SW 1271 (cell line): ENCODE measurements around the gene PCYT2.

Experiments used
- DNase-seq, 2 experiments: peaks; one replicate each; lab custom pipeline; 2025; lab: John Stamatoyannopoulos, UW

The PCYT2 gene

GRCh38 chr17:81858967-81859905, 52.0 kb downstream of the PCYT2 start:
- DNase-seq = no peak

- DNase-seq = no peak
These were observed 52.8 kb downstream of the PCYT2 start for GRCh38 chr17:81858170-81858966.

- no peak for DNase-seq
These were observed 56.0 kb downstream of the PCYT2 start for GRCh38 chr17:81854974-81855774.

GRCh38 chr17:81852237-81852636, 59.0 kb downstream of the PCYT2 start:
- no peak for DNase-seq

GRCh38 chr17:81851423-81851822, 59.8 kb downstream of the PCYT2 start:
- no peak for DNase-seq
